BJ (cell line): ENCODE results near the gene CAMK2N2. TPM values are rescaled to one million over a fixed set of nuclear protein-coding genes. Genes with fewer than 3 reads are reported as not detected.

Source experiments
- CTCF ChIA-PET: fragments of 350-600 bp; formaldehyde crosslinking; extraction: SDS; loops from one replicate; lab custom pipeline; 2021; ENCODE audit warnings: antibody characterized with exemption, inconsistent platforms; lab: Yijun Ruan, JAX
- POLR2A ChIA-PET: fragments of 300-600 bp; sonication (Branson Sonifier 250); formaldehyde crosslinking; extraction: SDS; loops from one replicate; lab custom pipeline; 2021; ENCODE audit warnings: antibody characterized with exemption; lab: Charles Lee
- DNase-seq: peaks from one replicate; pipeline ENCODE4 v3.0.0-alpha.2; 2011; ENCODE audit warnings: low read depth
- H3K27me3 ChIP-seq: 2 replicates; pipeline ENCODE4 v1.6.0; 2011; ENCODE audit warnings: low read length; ENCODE audit not compliant: control insufficient read depth, insufficient read depth
- H3K36me3 ChIP-seq: 2 replicates; pipeline ENCODE4 v1.5.1; 2011; ENCODE audit warnings: low read length; ENCODE audit not compliant: control insufficient read depth, insufficient read depth
- H3K4me3 ChIP-seq: 2 replicates; pipeline ENCODE4 v1.5.1; 2011; ENCODE audit warnings: low read depth, mild to moderate bottlenecking, control low read depth, low read length
- CTCF ChIP-seq: IDR thresholded peaks from 2 replicates; pipeline ENCODE4 v1.5.1; 2011; ENCODE audit warnings: low read depth, mild to moderate bottlenecking, control low read depth, inconsistent platforms, low read length, moderate library complexity; ENCODE audit not compliant: insufficient read depth
- polyA plus RNA-seq: library from polyadenylated mRNA; depleted of rRNA; stranded (reverse); fragments of >200 nt; gene quantifications from 2 replicates; pipeline ENCODE4 v1.2.3, GENCODE V29; 2011

The CAMK2N2 gene
- polyA plus RNA-seq, 1 experiment: 0.28 TPM

GRCh38 chr3:184237807-184238206 is 23.5 kb downstream of the CAMK2N2 start:
- Histone ChIP-seq H3K36me3 (peaks cover 2% of the 10 kb centered on the region), H3K27me3 (peaks cover 1% of the 10 kb centered on the region), H3K4me3 (no peak overlapping the region)
- ChIA-PET POLR2A (no interaction called here), CTCF (interaction anchor here (0.7 to 6.4 kb wide), 4 partner anchors 9 to 93 kb away, joined by 3 to 54 read pairs (median 4); partner anchors contain the start of genes EEF1AKMT4 and VWA5B2)
- TF ChIP-seq CTCF: no peak
- no peak for DNase-seq

GRCh38 chr3:184237211-184237610 is 24.1 kb downstream of the CAMK2N2 start:
- Histone ChIP-seq H3K27me3 (peaks cover 4% of the 10 kb centered on the region), H3K4me3 (no peak overlapping the region), H3K36me3 (no peaks in the 10 kb centered on the region; the same call in none of the 2 replicates)
- CTCF ChIA-PET: interaction anchor here (1.5 to 6.4 kb wide), 2 partner anchors 11 to 13 kb away, joined by 4 to 54 read pairs; partner anchors contain the start of genes EEF1AKMT4 and VWA5B2
- no peak for DNase-seq
- POLR2A ChIA-PET: no interaction called here
- TF ChIP-seq CTCF: no peak

- ChIA-PET CTCF (interaction anchor here (1.5 to 6.4 kb wide), 2 partner anchors 10 to 13 kb away, joined by 4 to 54 read pairs; partner anchors contain the start of genes EEF1AKMT4 and VWA5B2), POLR2A (no interaction called here)
- H3K4me3 ChIP-seq: no peak overlapping the region
- TF ChIP-seq CTCF: no peak
- no peaks in the 10 kb centered on the region; the same call in 1 of the 2 replicates for H3K36me3 ChIP-seq
- DNase-seq: no peak
- H3K27me3 ChIP-seq: peaks cover 10% of the 10 kb centered on the region
These were observed 24.7 kb downstream of the CAMK2N2 start for GRCh38 chr3:184236636-184237035.

- CTCF ChIA-PET: interaction anchor here (6.4 kb wide), 1 partner anchor 9 kb away, joined by 54 read pairs; the partner anchor contains the start of gene VWA5B2
These were observed 25.3 kb downstream of the CAMK2N2 start for GRCh38 chr3:184236033-184236410.

More at GRCh38 chr3:184236033-184236410, 25.3 kb downstream of the CAMK2N2 start:
- Histone ChIP-seq H3K36me3 (no peaks in the 10 kb centered on the region), H3K4me3 (no peak overlapping the region), H3K27me3 (peaks cover 16% of the 10 kb centered on the region)
- no peak for TF ChIP-seq CTCF
- POLR2A ChIA-PET: no interaction called here
- DNase-seq: no peak
